ENCODE results near the gene DEDD2. TPM values are rescaled to one million over a fixed set of nuclear protein-coding genes. Genes with fewer than 3 reads are reported as not detected.
A peak's percentile ranks its signal among the peaks of the same experiment; 100 is the strongest.

The DEDD2 gene
- total RNA-seq, 2 donors from 2014 or later: 28.5 to 33.2 TPM

GRCh38 chr19:42251572-42252358 lies 34.3 kb upstream of the DEDD2 start:
- Mint-ChIP-seq H3K27me3 (peaks cover 0 to 4% of the 10 kb centered on the region in 2 donors), H3K27ac (peak overlapping the region; percentile 81 to 89), H3K4me1 (ENCODE audit: low read depth in 2 of 2) (peaks cover 23 to 29% of the 10 kb centered on the region in 2 donors), H3K9me3 (no peaks in the 10 kb centered on the region), H3K36me3 (no peaks in the 10 kb centered on the region), H3K4me3 (peak overlapping the region; percentile 97)
- no peak for DNase-seq (ENCODE audit: low spot score)
- no peak for ATAC-seq

GRCh38 chr19:42250666-42251531 lies 33.4 kb upstream of the DEDD2 start:
- Mint-ChIP-seq H3K27me3 (no peaks in the 10 kb centered on the region), H3K4me3 (no peak overlapping the region), H3K4me1 (ENCODE audit: low read depth in 2 of 2) (peaks cover 16 to 27% of the 10 kb centered on the region in 2 donors), H3K9me3 (no peaks in the 10 kb centered on the region), H3K27ac (no peak overlapping the region), H3K36me3 (no peaks in the 10 kb centered on the region)
- DNase-seq (ENCODE audit: low spot score) (no peak), ATAC-seq (no peak)

GRCh38 chr19:42250183-42250665 lies 32.7 kb upstream of the DEDD2 start:
- H3K27me3 Mint-ChIP-seq: no peaks in the 10 kb centered on the region
- H3K36me3 Mint-ChIP-seq: no peaks in the 10 kb centered on the region
- H3K9me3 Mint-ChIP-seq: no peaks in the 10 kb centered on the region
- DNase-seq (ENCODE audit: low spot score) (no peak), ATAC-seq (no peak)
- no peak overlapping the region for H3K4me3 Mint-ChIP-seq
- H3K27ac Mint-ChIP-seq: no peak overlapping the region
- peaks cover 19 to 24% of the 10 kb centered on the region in 2 donors for H3K4me1 Mint-ChIP-seq (ENCODE audit: low read depth in 2 of 2)

- DNase-seq (ENCODE audit: low spot score) (no peak), ATAC-seq (no peak)
- no peaks in the 10 kb centered on the region for H3K36me3 Mint-ChIP-seq
- no peaks in the 10 kb centered on the region for H3K27me3 Mint-ChIP-seq
- H3K4me1 Mint-ChIP-seq (ENCODE audit: low read depth in 2 of 2): peaks cover 23 to 28% of the 10 kb centered on the region in 2 donors
- no peaks in the 10 kb centered on the region for H3K9me3 Mint-ChIP-seq
- H3K4me3 Mint-ChIP-seq: no peak overlapping the region
- H3K27ac Mint-ChIP-seq: no peak overlapping the region
These were observed 32.3 kb upstream of the DEDD2 start for GRCh38 chr19:42249769-42250168.

GRCh38 chr19:42249149-42249750 lies 31.8 kb upstream of the DEDD2 start:
- Mint-ChIP-seq H3K9me3 (no peaks in the 10 kb centered on the region), H3K4me1 (ENCODE audit: low read depth in 2 of 2) (peaks cover 28 to 33% of the 10 kb centered on the region in 2 donors), H3K36me3 (no peaks in the 10 kb centered on the region), H3K4me3 (no peak overlapping the region), H3K27me3 (no peaks in the 10 kb centered on the region), H3K27ac (no peak overlapping the region)
- DNase-seq (ENCODE audit: low spot score): no peak
- ATAC-seq: no peak

GRCh38 chr19:42248270-42249148 lies 31.0 kb upstream of the DEDD2 start:
- no peak overlapping the region for H3K27ac Mint-ChIP-seq
- peaks cover 32 to 34% of the 10 kb centered on the region in 2 donors for H3K4me1 Mint-ChIP-seq (ENCODE audit: low read depth in 2 of 2)
- no peaks in the 10 kb centered on the region for H3K36me3 Mint-ChIP-seq
- H3K27me3 Mint-ChIP-seq: no peaks in the 10 kb centered on the region
- no peak for DNase-seq (ENCODE audit: low spot score)
- no peaks in the 10 kb centered on the region for H3K9me3 Mint-ChIP-seq
- no peak overlapping the region for H3K4me3 Mint-ChIP-seq
- no peak for ATAC-seq

- Mint-ChIP-seq H3K27ac (no peak overlapping the region), H3K9me3 (no peaks in the 10 kb centered on the region), H3K27me3 (no peaks in the 10 kb centered on the region), H3K4me3 (no peak overlapping the region), H3K4me1 (ENCODE audit: low read depth in 2 of 2) (peaks cover 34 to 37% of the 10 kb centered on the region in 2 donors), H3K36me3 (no peaks in the 10 kb centered on the region)
- DNase-seq (ENCODE audit: low spot score) (no peak), ATAC-seq (no peak)
These were observed 30.2 kb upstream of the DEDD2 start for GRCh38 chr19:42247640-42248199.

GRCh38 chr19:42246922-42247639 lies 29.6 kb upstream of the DEDD2 start:
- DNase-seq (ENCODE audit: low spot score): no peak
- Mint-ChIP-seq H3K27ac (peak overlapping the region in 1 of 2 donors; percentile 39), H3K4me1 (ENCODE audit: low read depth in 2 of 2) (peaks cover 28 to 35% of the 10 kb centered on the region in 2 donors), H3K27me3 (no peaks in the 10 kb centered on the region), H3K9me3 (no peaks in the 10 kb centered on the region), H3K36me3 (no peaks in the 10 kb centered on the region), H3K4me3 (no peak overlapping the region)
- ATAC-seq: no peak

- peak overlapping the region; percentile 39 to 97 for H3K27ac Mint-ChIP-seq
These were observed 28.9 kb upstream of the DEDD2 start for GRCh38 chr19:42246143-42246921.

GRCh38 chr19:42245231-42245630 lies 27.8 kb upstream of the DEDD2 start:
- no peak for DNase-seq (ENCODE audit: low spot score)

More at GRCh38 chr19:42246143-42246921, 28.9 kb upstream of the DEDD2 start:
- H3K36me3 Mint-ChIP-seq: no peaks in the 10 kb centered on the region
- DNase-seq (ENCODE audit: low spot score) (no peak), ATAC-seq (no peak)
- H3K4me1 Mint-ChIP-seq (ENCODE audit: low read depth in 2 of 2): peaks cover 22 to 34% of the 10 kb centered on the region in 2 donors
- no peaks in the 10 kb centered on the region for H3K27me3 Mint-ChIP-seq
- no peak overlapping the region for H3K4me3 Mint-ChIP-seq
- no peaks in the 10 kb centered on the region for H3K9me3 Mint-ChIP-seq

GRCh38 chr19:42244347-42245220 lies 27.1 kb upstream of the DEDD2 start:
- Mint-ChIP-seq H3K4me3 (peak overlapping the region; percentile 98), H3K36me3 (peaks cover 6% of the 10 kb centered on the region), H3K9me3 (no peaks in the 10 kb centered on the region), H3K27ac (peak overlapping the region; percentile 94 to 97), H3K27me3 (no peaks in the 10 kb centered on the region), H3K4me1 (ENCODE audit: low read depth in 2 of 2) (peaks cover 33 to 49% of the 10 kb centered on the region in 2 donors)
- ATAC-seq (peak; percentile 63 to 73), DNase-seq (ENCODE audit: low spot score) (peak; percentile 93)

More at GRCh38 chr19:42245231-42245630, 27.8 kb upstream of the DEDD2 start:
- ATAC-seq: no peak
- no peaks in the 10 kb centered on the region for H3K9me3 Mint-ChIP-seq
- peaks cover 3% of the 10 kb centered on the region for H3K36me3 Mint-ChIP-seq
- no peaks in the 10 kb centered on the region for H3K27me3 Mint-ChIP-seq
- H3K4me3 Mint-ChIP-seq: peak overlapping the region; percentile 98
- H3K4me1 Mint-ChIP-seq (ENCODE audit: low read depth in 2 of 2): peaks cover 27 to 43% of the 10 kb centered on the region in 2 donors
- H3K27ac Mint-ChIP-seq: peak overlapping the region; percentile 94 to 97

All from natural killer cell treated with Interleukin-12 subunit alpha and Interleukin-12 subunit beta and Interleukin-15 and Interleukin-18, amount 100 ng/mL, for 72 hours (primary cell).